HFFc6 (cell line): ENCODE measurements around the gene NOVA1. TPM values are rescaled to one million over a fixed set of nuclear protein-coding genes. Genes with fewer than 3 reads are reported as not detected.

Experiments
- DNase-seq: peaks from one replicate; pipeline ENCODE4 v3.0.0-alpha.2; 2018
- H3K27ac Mint-ChIP-seq: 2 replicates; pipeline ENCODE4 v1.8.0; 2020; ENCODE audit warnings: mild to moderate bottlenecking, mixed read lengths
- H3K27me3 Mint-ChIP-seq: 2 replicates; pipeline ENCODE4 v1.8.0; 2021; ENCODE audit warnings: mild to moderate bottlenecking, moderate library complexity, mixed read lengths; ENCODE audit not compliant: insufficient read depth
- H3K36me3 Mint-ChIP-seq: 2 replicates; pipeline ENCODE4 v1.8.0; 2021; ENCODE audit warnings: low read depth, mixed read lengths
- H3K4me1 Mint-ChIP-seq: 2 replicates; pipeline ENCODE4 v1.8.0; 2020; ENCODE audit warnings: low read depth, mixed read lengths
- H3K4me3 Mint-ChIP-seq: 2 replicates; pipeline ENCODE4 v1.8.0; 2020; ENCODE audit warnings: mild to moderate bottlenecking, moderate library complexity, mixed read lengths
- H3K9me3 Mint-ChIP-seq: 2 replicates; pipeline ENCODE4 v1.8.0; 2020; ENCODE audit warnings: mild to moderate bottlenecking, mixed read lengths
- total RNA-seq, 6 experiments: library from RNA; stranded (reverse); fragmentation: NEBNext Ultra II Directional; extraction: Animal tissue kit (Norgen Biotek cat#: 25700); gene quantifications; 2 replicates in 1 of 6; 3 replicates in 5 of 6; pipeline ENCODE4 v1.2.3, GENCODE V29; 2021
- TF ChIP-seq, protein P1 (sequence below): fragments of 200-600 bp; sonication (generic); IDR thresholded peaks from 2 replicates; pipeline ENCODE4 v1.5.0; 2021; ENCODE audit warnings: antibody characterized with exemption, mild to moderate bottlenecking

NOVA1 gene
- total RNA-seq, 6 experiments from 2014 or later = not detected

DNA sequence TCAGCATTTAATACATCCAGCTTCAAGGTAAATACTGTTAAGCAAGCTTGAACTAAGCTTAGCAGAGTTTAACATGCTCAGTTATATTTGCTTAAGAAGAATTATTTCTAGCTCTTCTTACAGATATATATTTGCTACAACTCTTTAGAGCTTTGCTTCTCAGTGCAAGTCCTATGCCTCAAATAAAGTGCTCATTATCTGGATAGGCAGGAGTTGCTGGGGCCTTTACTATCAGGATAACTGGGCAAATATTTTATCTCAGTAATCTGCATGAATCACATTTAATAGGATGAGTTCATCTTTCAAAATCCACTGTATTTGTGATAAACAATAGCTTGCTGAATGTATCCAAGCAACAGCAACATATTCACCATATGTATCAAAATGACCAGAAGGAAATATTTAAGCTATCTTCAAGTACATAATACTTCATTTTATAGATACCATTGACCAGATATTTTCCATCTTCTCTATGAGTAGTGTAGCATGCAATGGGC, 187.6 kb downstream of the NOVA1 start:
- no peak for DNase-seq

GRCh38 chr14:26404927-26405326, 192.9 kb downstream of the NOVA1 start:
- Mint-ChIP-seq H3K36me3 (no peaks in the 10 kb centered on the region), H3K9me3 (peaks cover 26% of the 10 kb centered on the region), H3K27me3 (no peaks in the 10 kb centered on the region), H3K4me3 (no peak overlapping the region), H3K27ac (no peak overlapping the region), H3K4me1 (no peaks in the 10 kb centered on the region)
- TF ChIP-seq, protein P1, sequence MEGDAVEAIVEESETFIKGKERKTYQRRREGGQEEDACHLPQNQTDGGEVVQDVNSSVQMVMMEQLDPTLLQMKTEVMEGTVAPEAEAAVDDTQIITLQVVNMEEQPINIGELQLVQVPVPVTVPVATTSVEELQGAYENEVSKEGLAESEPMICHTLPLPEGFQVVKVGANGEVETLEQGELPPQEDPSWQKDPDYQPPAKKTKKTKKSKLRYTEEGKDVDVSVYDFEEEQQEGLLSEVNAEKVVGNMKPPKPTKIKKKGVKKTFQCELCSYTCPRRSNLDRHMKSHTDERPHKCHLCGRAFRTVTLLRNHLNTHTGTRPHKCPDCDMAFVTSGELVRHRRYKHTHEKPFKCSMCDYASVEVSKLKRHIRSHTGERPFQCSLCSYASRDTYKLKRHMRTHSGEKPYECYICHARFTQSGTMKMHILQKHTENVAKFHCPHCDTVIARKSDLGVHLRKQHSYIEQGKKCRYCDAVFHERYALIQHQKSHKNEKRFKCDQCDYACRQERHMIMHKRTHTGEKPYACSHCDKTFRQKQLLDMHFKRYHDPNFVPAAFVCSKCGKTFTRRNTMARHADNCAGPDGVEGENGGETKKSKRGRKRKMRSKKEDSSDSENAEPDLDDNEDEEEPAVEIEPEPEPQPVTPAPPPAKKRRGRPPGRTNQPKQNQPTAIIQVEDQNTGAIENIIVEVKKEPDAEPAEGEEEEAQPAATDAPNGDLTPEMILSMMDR = no peak
- DNase-seq = no peak

More for the DNA sequence above, 187.6 kb downstream of the NOVA1 start:
- Mint-ChIP-seq H3K4me1 (no peaks in the 10 kb centered on the region), H3K27me3 (no peaks in the 10 kb centered on the region), H3K4me3 (no peak overlapping the region), H3K9me3 (peaks cover 27% of the 10 kb centered on the region), H3K36me3 (no peaks in the 10 kb centered on the region), H3K27ac (no peak overlapping the region)
- TF ChIP-seq, protein P1 = no peak

DNA sequence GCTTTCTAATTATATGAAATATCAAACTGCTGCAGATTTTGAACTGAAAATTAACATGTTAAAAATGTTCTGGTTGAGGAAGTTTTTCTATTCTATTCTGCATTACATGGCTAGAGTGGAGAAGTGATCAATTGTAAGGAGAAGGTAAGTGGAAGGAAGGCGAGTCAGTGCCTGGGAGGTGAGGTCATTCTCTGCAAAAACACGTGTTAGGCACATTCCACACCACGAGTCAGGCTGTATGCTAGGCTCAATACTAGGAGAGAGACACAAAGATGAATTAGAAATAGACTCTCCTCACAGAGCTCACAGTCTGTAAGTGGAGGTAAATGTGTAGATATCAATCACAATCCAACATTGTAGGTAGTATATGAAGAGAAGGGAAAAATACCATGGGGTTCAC, 194.1 kb downstream of the NOVA1 start:
- Mint-ChIP-seq H3K27ac (no peak overlapping the region), H3K36me3 (peaks cover 4% of the 10 kb centered on the region; the same call in 1 of the 2 replicates), H3K4me1 (no peaks in the 10 kb centered on the region), H3K9me3 (peaks cover 38% of the 10 kb centered on the region), H3K27me3 (no peaks in the 10 kb centered on the region), H3K4me3 (no peak overlapping the region)
- TF ChIP-seq, protein P1 = no peak
- DNase-seq = no peak

DNA sequence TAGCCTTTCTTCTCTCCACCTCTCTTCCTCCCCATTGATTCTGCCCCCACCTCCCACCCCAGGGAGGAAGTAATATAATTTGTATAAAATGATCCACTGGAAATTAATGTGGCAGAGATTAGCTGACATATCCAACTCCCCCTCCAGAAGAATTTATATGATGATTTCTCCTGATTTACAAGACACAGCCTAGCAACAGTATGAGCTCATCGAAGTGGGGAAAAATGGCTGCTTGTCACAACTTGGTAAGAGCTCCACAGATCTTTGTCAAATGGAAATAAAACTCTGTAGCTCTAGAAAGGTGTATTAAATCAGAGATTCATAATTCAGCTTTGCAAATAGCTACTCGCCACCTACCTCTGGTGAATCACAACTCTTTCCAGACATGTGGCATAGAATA, 195.7 kb downstream of the NOVA1 start:
- TF ChIP-seq, protein P1 = no peak
- Mint-ChIP-seq H3K9me3 (peaks cover 32% of the 10 kb centered on the region), H3K27me3 (no peaks in the 10 kb centered on the region), H3K4me1 (no peaks in the 10 kb centered on the region), H3K4me3 (no peak overlapping the region), H3K36me3 (peaks cover 5% of the 10 kb centered on the region; the same call in 1 of the 2 replicates), H3K27ac (no peak overlapping the region)
- no peak for DNase-seq

DNA sequence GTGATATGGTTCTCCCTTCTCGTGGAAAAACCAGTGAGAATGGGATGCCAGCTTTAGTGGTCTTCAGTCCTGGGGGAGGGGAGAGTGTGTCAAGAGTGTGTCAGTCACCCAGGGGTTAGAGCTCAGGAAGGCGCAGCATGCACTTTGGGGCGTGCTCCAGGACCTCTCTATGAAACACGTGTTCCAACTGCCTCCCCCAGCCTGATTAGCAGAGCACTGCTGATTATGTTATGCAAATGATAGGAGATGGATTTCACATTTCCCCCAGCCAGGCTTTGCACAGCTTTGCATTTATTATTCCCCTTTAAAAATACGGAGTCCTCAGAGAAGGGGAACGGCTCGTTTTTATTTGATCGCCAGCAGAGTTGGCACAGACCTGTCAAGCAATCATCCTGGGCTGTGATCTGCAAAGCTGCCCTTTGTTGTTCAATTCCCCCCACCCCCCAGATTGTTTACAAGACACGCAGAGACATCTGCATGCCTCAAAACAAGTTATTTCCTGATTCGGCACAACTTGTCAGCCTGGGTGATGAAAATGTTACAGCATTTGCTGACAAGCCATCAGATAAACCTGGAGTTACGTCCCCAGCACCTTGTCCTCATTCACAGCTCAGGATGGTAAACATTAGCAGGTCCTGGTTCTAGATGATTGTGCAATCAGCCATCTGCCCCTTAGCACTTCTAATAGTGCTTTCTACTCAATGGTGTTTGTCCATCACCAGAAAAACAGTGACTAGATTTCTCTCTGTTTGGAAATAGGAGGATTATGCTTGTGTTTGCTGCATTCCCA, 196.5 kb downstream of the NOVA1 start:
- H3K4me1 Mint-ChIP-seq = no peaks in the 10 kb centered on the region
- DNase-seq = no peak

More for the DNA sequence above, 196.5 kb downstream of the NOVA1 start:
- H3K36me3 Mint-ChIP-seq = peaks cover 5% of the 10 kb centered on the region; the same call in 1 of the 2 replicates
- no peak overlapping the region for H3K27ac Mint-ChIP-seq
- H3K9me3 Mint-ChIP-seq = peaks cover 40% of the 10 kb centered on the region
- no peaks in the 10 kb centered on the region for H3K27me3 Mint-ChIP-seq
- no peak overlapping the region for H3K4me3 Mint-ChIP-seq
- TF ChIP-seq, protein P1 = no peak
